Heart left ventricle (tissue), 13 donors: ENCODE measurements around the gene HRG.

Experiments
- POLR2A ChIP-seq, 2 donors: fragments of 450-650 bp; IDR thresholded peaks; one replicate each; pipeline ENCODE4 v1.6.1; 2017; ENCODE audit warnings: antibody characterized with exemption in 2 of 2, mild to moderate bottlenecking in 2 of 2, moderate library complexity in 2 of 2
- TF ChIP-seq, protein P1 (sequence below), 12 donors: fragments of 200-600 bp; sonication (generic) in 4 of 12; IDR thresholded peaks; one replicate each; pipeline versions ENCODE4 v1.5.0 to v1.8.0; 2018 to 2022; ENCODE audit warnings: antibody characterized with exemption in 12 of 12, mild to moderate bottlenecking in 5 of 12
- donor health status: ischemic (EF 13 %, LVEDD 7.1; RV severe dilation, severe dysfunction).
- donor health status: DM: no; HTN: yes; CAD: no.
- donor health status: DM: no; HTN: no; CAD: no.
- donor health status: ischemic (EF 25% LVEDD 6.9; RV normal size, moderate dysfunction).
- donor health status: ischemic (EF 25% LVEDD 5.7; RV mildly dilated, moderate dysfunction).
- donor health status: ischemic (EF 35%, LVEDD 5.7; RV mildly dilated, moderate dysfunction).
- donor health status: nonischemic (EF 11% LVEDD 7.7; RV severe dilation, severe dysfunction).
- donor health status: DM: yes; HTN: yes; CAD: no.
- donor health status: PGD.
- donor health status: ischemic (EF 29% LVEDD 5.4; RV normal size, mild dysfunction).
- donor health status: nonischemic (EF 23%, LVEDD 6.1; RV moderate dilation, normal function).

DNA sequence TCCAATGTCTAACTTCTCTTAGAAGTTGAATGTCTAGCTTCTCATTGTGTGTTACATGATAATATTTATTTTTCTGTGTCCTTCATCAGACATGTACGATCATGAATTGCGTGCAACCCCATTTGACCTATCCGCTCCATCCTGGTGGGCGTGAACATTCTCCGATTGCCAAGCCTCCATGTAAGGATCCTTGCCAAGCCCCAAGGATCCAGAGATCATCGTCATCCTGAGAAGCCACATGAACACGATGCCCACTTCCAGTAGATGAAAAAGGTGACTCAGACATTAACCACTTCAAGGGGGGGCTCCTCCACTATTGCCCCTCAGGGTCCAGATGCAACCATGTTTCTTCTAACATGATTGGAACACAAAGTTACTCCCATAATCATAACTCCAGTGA, 25.9 kb downstream of the HRG start:
- TF ChIP-seq, protein P1, sequence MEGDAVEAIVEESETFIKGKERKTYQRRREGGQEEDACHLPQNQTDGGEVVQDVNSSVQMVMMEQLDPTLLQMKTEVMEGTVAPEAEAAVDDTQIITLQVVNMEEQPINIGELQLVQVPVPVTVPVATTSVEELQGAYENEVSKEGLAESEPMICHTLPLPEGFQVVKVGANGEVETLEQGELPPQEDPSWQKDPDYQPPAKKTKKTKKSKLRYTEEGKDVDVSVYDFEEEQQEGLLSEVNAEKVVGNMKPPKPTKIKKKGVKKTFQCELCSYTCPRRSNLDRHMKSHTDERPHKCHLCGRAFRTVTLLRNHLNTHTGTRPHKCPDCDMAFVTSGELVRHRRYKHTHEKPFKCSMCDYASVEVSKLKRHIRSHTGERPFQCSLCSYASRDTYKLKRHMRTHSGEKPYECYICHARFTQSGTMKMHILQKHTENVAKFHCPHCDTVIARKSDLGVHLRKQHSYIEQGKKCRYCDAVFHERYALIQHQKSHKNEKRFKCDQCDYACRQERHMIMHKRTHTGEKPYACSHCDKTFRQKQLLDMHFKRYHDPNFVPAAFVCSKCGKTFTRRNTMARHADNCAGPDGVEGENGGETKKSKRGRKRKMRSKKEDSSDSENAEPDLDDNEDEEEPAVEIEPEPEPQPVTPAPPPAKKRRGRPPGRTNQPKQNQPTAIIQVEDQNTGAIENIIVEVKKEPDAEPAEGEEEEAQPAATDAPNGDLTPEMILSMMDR (IDR thresholded peaks at IDR 0.05) = no peak
- no peak for TF ChIP-seq POLR2A (IDR thresholded peaks at IDR 0.05)
